HEK293 (cell line): Measurements from ENCODE around the gene UBE2G1.

ENCODE experiments used
- CTCF ChIA-PET: fragments of 350-600 bp; formaldehyde crosslinking; extraction: SDS; loops from one replicate; lab custom pipeline; 2021; ENCODE audit warnings: antibody characterized with exemption; lab: Yijun Ruan, JAX
- POLR2A ChIA-PET: fragments of 300-600 bp; formaldehyde crosslinking; extraction: SDS; loops from one replicate; lab custom pipeline; 2020; ENCODE audit warnings: antibody characterized with exemption, inconsistent platforms; lab: Yijun Ruan, JAX
- H3K27ac ChIP-seq: fragments of 200-500 bp; sonication (Bioruptor generic); 2 replicates; pipeline ENCODE4 v1.5.1; 2014; ENCODE audit warnings: low read depth, low read length, control low read depth, inconsistent platforms; ENCODE audit errors: extremely low read depth
- H3K36me3 ChIP-seq, 2 experiments: fragments of 200-500 bp in 1 of 2; sonication (Bioruptor generic) in 1 of 2; 1 replicate in 1 of 2; 2 replicates in 1 of 2; pipeline ENCODE4 v1.5.1; 2014 to 2017; ENCODE audit warnings: inconsistent platforms in 2 of 2, low read length in 2 of 2; ENCODE audit not compliant: control insufficient read depth in 2 of 2, insufficient read depth in 1 of 2
- H3K4me1 ChIP-seq: fragments of 200-500 bp; sonication (Bioruptor generic); 2 replicates; pipeline ENCODE4 v1.5.1; 2014; ENCODE audit warnings: mild to moderate bottlenecking, low read length, inconsistent platforms; ENCODE audit not compliant: control insufficient read depth, insufficient read depth
- H3K4me3 ChIP-seq: 2 replicates; pipeline ENCODE4 v1.5.1; 2011; ENCODE audit warnings: low read depth, mild to moderate bottlenecking, control low read depth, low read length, moderate library complexity
- H3K9me3 ChIP-seq: fragments of 200-500 bp; sonication (Bioruptor generic); 2 replicates; pipeline ENCODE4 v1.5.1; 2014; ENCODE audit warnings: low read depth, low read length, inconsistent platforms; ENCODE audit not compliant: control insufficient read depth, insufficient read depth
- BCL11B ChIP-seq: fragments of 450-650 bp; formaldehyde crosslinking; IDR thresholded peaks from 2 replicates; pipeline ENCODE4 v1.5.1; 2016; ENCODE audit warnings: low read depth, missing biosample characterization, missing genetic modification characterization
- HOXA7 ChIP-seq: sonication (generic); formaldehyde crosslinking; IDR thresholded peaks from 2 replicates; pipeline ENCODE4 v1.8.1; 2022; ENCODE audit warnings: missing genetic modification reagents, borderline replicate concordance
- KLF16 ChIP-seq: fragments of 450-650 bp; formaldehyde crosslinking; IDR thresholded peaks from 2 replicates; pipeline ENCODE4 v1.5.1; 2017; ENCODE audit warnings: missing biosample characterization, missing genetic modification characterization
- PRDM10 ChIP-seq: fragments of 450-650 bp; formaldehyde crosslinking; IDR thresholded peaks from 2 replicates; pipeline ENCODE4 v1.5.1; 2016; ENCODE audit warnings: missing biosample characterization, missing genetic modification characterization
- PRDM6 ChIP-seq: fragments of 450-650 bp; formaldehyde crosslinking; IDR thresholded peaks from 2 replicates; pipeline ENCODE4 v1.5.1; 2017; ENCODE audit warnings: missing biosample characterization, missing genetic modification characterization
- REPIN1 ChIP-seq: fragments of 450-650 bp; formaldehyde crosslinking; IDR thresholded peaks from 2 replicates; pipeline ENCODE4 v1.5.1; 2017; ENCODE audit warnings: missing biosample characterization, missing genetic modification characterization, low read depth
- SCRT2 ChIP-seq: fragments of 450-650 bp; formaldehyde crosslinking; IDR thresholded peaks from 2 replicates; pipeline ENCODE4 v1.5.1; 2016; ENCODE audit warnings: missing biosample characterization, missing genetic modification characterization
- ZBTB17 ChIP-seq: fragments of 450-650 bp; formaldehyde crosslinking; IDR thresholded peaks from 2 replicates; pipeline ENCODE4 v1.5.1; 2016; ENCODE audit warnings: missing biosample characterization, missing genetic modification characterization
- ZFHX2 ChIP-seq: fragments of 450-650 bp; formaldehyde crosslinking; conservative IDR thresholded peaks from 2 replicates; pipeline ENCODE4 v1.5.1; 2016; ENCODE audit warnings: missing biosample characterization, missing genetic modification characterization
- ZNF133 ChIP-seq: fragments of 450-650 bp; formaldehyde crosslinking; IDR thresholded peaks from 2 replicates; pipeline ENCODE4 v1.5.1; 2016; ENCODE audit warnings: missing biosample characterization, missing genetic modification characterization
- ZNF202 ChIP-seq: fragments of 450-650 bp; formaldehyde crosslinking; IDR thresholded peaks from 2 replicates; pipeline ENCODE4 v1.5.1; 2016; ENCODE audit warnings: missing biosample characterization, missing genetic modification characterization, borderline replicate concordance
- ZNF335 ChIP-seq: fragments of 450-650 bp; formaldehyde crosslinking; conservative IDR thresholded peaks from 2 replicates; pipeline ENCODE4 v1.5.1; 2016; ENCODE audit warnings: missing biosample characterization, missing genetic modification characterization
- ZNF362 ChIP-seq: fragments of 450-650 bp; formaldehyde crosslinking; IDR thresholded peaks from 2 replicates; pipeline ENCODE4 v1.5.1; 2016; ENCODE audit warnings: missing biosample characterization, missing genetic modification characterization
- ZNF416 ChIP-seq: fragments of 450-650 bp; formaldehyde crosslinking; IDR thresholded peaks from 2 replicates; pipeline ENCODE4 v1.5.1; 2016; ENCODE audit warnings: missing biosample characterization, missing genetic modification characterization
- ZNF600 ChIP-seq: fragments of 450-650 bp; formaldehyde crosslinking; IDR thresholded peaks from 2 replicates; pipeline ENCODE4 v1.5.1; 2016; ENCODE audit warnings: missing biosample characterization, missing genetic modification characterization
- ZNF660 ChIP-seq: fragments of 450-650 bp; IDR thresholded peaks from 2 replicates; pipeline ENCODE4 v1.5.1; 2018; ENCODE audit warnings: missing biosample characterization, mild to moderate bottlenecking, missing genetic modification characterization
- ZNF777 ChIP-seq: fragments of 450-650 bp; formaldehyde crosslinking; IDR thresholded peaks from 2 replicates; pipeline ENCODE4 v1.5.1; 2017; ENCODE audit warnings: missing biosample characterization, missing genetic modification characterization, borderline replicate concordance

UBE2G1 gene

GRCh38 chr17:4340914-4341615 lies 25.4 kb downstream of the UBE2G1 start:
- Histone ChIP-seq H3K9me3 (no peaks in the 10 kb centered on the region), H3K36me3 (peaks cover 0 to under 1% of the 10 kb centered on the region in 2 experiments; a peak in 2 of 3 replicates), H3K4me3 (no peak overlapping the region), H3K4me1 (peaks cover 38% of the 10 kb centered on the region), H3K27ac (no peak overlapping the region)
- POLR2A ChIA-PET, result interaction anchor here (0.6 kb wide), 1 partner anchor 1489 kb away, joined by 4 read pairs; no protein-coding TSS in a partner anchor
- CTCF ChIA-PET, result interaction anchor here (0.5 kb wide), 1 partner anchor 220 kb away, joined by 7 read pairs; no protein-coding TSS in a partner anchor
- TF ChIP-seq ZNF600 (tag by site-specific recombination) (peak; percentile 91), ZBTB17 (tag by site-specific recombination) (peak; percentile 70; the same call in 1 of the 2 replicates), HOXA7 (CRISPR knock-in tag) (no peak), ZNF362 (tag by site-specific recombination) (peak; percentile 58; the same call in 1 of the 2 replicates), ZFHX2 (0 out of 2 replicates have a peak, but pooled peaks have one; percentile 16)
- TF ChIP-seq, all 188 proteins: peak for 4

DNA sequence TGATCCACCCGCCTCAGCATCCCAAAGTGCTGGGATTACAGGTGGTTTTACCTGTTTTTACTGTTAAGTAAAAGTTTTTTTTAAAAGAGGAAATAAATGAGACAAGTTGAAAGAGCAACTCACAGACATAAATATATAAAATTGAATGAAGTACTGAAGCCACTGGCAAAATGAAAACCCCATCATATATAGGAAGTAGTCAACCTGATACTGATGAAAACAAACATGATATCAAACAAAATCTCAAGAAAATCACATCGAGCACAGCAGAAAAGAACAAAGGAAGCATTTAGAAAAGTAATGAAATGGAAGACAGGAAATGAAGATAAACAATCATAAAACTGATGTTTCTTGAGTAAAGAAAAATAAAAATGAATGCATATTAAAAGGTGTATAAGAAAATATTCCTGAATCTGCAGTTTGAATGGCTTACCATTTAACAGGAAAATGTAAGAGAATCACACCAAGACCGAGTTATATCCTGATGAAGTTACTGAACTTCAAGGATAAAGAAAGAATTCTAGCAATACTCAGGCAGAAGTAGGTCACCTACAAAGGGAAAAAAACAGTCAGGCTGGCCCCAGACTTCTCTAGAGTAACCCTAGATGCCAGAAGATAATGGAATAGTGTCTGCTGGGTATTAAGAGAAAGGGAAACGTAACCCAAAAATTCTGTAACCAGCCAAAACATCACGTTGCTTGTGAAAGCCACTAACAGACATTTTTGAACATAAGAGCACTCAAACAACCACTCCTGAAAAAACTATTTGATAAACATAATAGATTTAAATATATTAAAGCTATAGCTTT lies 31.5 kb downstream of the UBE2G1 start:
- 0 out of 2 replicates have a peak overlapping the region, but pooled peaks have one; percentile 35 for H3K27ac ChIP-seq
- CTCF ChIA-PET, result interaction anchor here (0.6 kb wide), 1 partner anchor 26 kb away, joined by 3 read pairs; no protein-coding TSS in a partner anchor
- POLR2A ChIA-PET, result no interaction called here

More for the DNA sequence above, 31.5 kb downstream of the UBE2G1 start:
- H3K36me3 ChIP-seq, result peaks cover 0 to 6% of the 10 kb centered on the region in 2 experiments; a peak in 1 of 3 replicates
- no peaks in the 10 kb centered on the region for H3K9me3 ChIP-seq
- TF ChIP-seq ZNF660 (tag by site-specific recombination) (no peak), REPIN1 (tag by site-specific recombination) (no peak), ZNF416 (no peak), ZNF335 (tag by site-specific recombination) (peak; percentile 64; the same call in 1 of the 2 replicates), ZNF777 (no peak), BCL11B (tag by site-specific recombination) (no peak), PRDM10 (no peak), PRDM6 (tag by site-specific recombination) (peak; percentile 55), KLF16 (tag by site-specific recombination) (no peak), SCRT2 (tag by site-specific recombination) (peak; percentile 36; the same call in 1 of the 2 replicates), ZNF133 (tag by site-specific recombination) (no peak), ZNF202 (tag by site-specific recombination) (no peak)
- H3K4me1 ChIP-seq, result peaks cover 49% of the 10 kb centered on the region
- H3K4me3 ChIP-seq, result no peak overlapping the region
